Smooth muscle cell (in vitro differentiated cells): Measurements from ENCODE around the gene NELFCD. TPM values are rescaled to one million over a fixed set of nuclear protein-coding genes. Genes with fewer than 3 reads are reported as not detected.
"Not testable (repeated sequence)": the region's sequence is repeated elsewhere in the genome, so short reads cannot be mapped to it uniquely, and the experiment has no call there.

ENCODE experiments used
- DNase-seq: peaks from one replicate; lab custom pipeline; 2025; ENCODE audit not compliant: unreplicated experiment; lab: John Stamatoyannopoulos, UW
- H2AFZ ChIP-seq: fragments of 200-600 bp; sonication (generic); 2 replicates; pipeline ENCODE4 v1.6.0; 2016; ENCODE audit warnings: antibody characterized with exemption, low read depth, mild to moderate bottlenecking
- H3F3A ChIP-seq: fragments of 200-600 bp; sonication (generic); 2 replicates; pipeline ENCODE4 v1.6.0; 2017; ENCODE audit warnings: antibody characterized with exemption, low read depth
- H3K27ac ChIP-seq: fragments of 200-600 bp; sonication (generic); 2 replicates; pipeline ENCODE4 v1.5.1; 2016; ENCODE audit warnings: low read depth, mild to moderate bottlenecking
- H3K27me3 ChIP-seq: fragments of 200-600 bp; sonication (generic); 2 replicates; pipeline ENCODE4 v1.6.1; 2016; ENCODE audit warnings: low read depth, mild to moderate bottlenecking
- H3K36me3 ChIP-seq: fragments of 200-600 bp; sonication (generic); 2 replicates; pipeline ENCODE4 v1.5.1; 2016; ENCODE audit warnings: low read depth
- H3K4me1 ChIP-seq: fragments of 200-600 bp; sonication (generic); 2 replicates; pipeline ENCODE4 v1.5.1; 2016; ENCODE audit warnings: low read depth
- H3K4me2 ChIP-seq: fragments of 200-600 bp; sonication (generic); 2 replicates; pipeline ENCODE4 v1.6.0; 2016; ENCODE audit warnings: mild to moderate bottlenecking
- H3K4me3 ChIP-seq: fragments of 200-600 bp; sonication (generic); 2 replicates; pipeline ENCODE4 v1.5.1; 2016; ENCODE audit warnings: mild to moderate bottlenecking
- H3K79me2 ChIP-seq: fragments of 200-600 bp; sonication (generic); 2 replicates; pipeline ENCODE4 v1.6.0; 2016; ENCODE audit warnings: low read depth, mild to moderate bottlenecking
- H3K9ac ChIP-seq: fragments of 200-600 bp; sonication (generic); 2 replicates; pipeline ENCODE4 v1.6.0; 2016; ENCODE audit warnings: low read depth
- H3K9me3 ChIP-seq: fragments of 200-600 bp; sonication (generic); replicated peaks from 2 replicates; pipeline ENCODE4 v1.5.1; 2016; ENCODE audit warnings: low read depth
- H4K20me1 ChIP-seq: fragments of 200-600 bp; sonication (generic); 2 replicates; pipeline ENCODE4 v1.6.0; 2016; ENCODE audit warnings: low read depth
- WGBS: methylation state at CpG from one replicate; pipeline ENCODE4 v1.1.7; 2016; ENCODE audit warnings: low lambda C conversion rate; 5-methylcytosine and 5-hydroxymethylcytosine counted together
- polyA plus RNA-seq: library from polyadenylated mRNA; unstranded; fragments of >200 nt; fragmentation: Nextera tagmentation; extraction: Ambion mirVana; gene quantifications from 2 replicates; pipeline ENCODE4 v1.2.1, GENCODE V29; 2016
- total RNA-seq: library from RNA; depleted of rRNA; stranded (reverse); fragments of >200 nt; gene quantifications from 2 replicates; pipeline ENCODE4 v1.2.3, GENCODE V29; 2014
- TF ChIP-seq, protein P1 (sequence below): fragments of 200-600 bp; sonication (generic); IDR thresholded peaks from 2 replicates; pipeline ENCODE4 v1.5.1; 2017; ENCODE audit warnings: borderline replicate concordance, mild to moderate bottlenecking, antibody characterized with exemption; ENCODE audit not compliant: insufficient read depth, poor library complexity, severe bottlenecking

The NELFCD gene
- total and polyA plus RNA-seq, 2 experiments from 2014 or later = 25.4 to 40.3 TPM

DNA sequence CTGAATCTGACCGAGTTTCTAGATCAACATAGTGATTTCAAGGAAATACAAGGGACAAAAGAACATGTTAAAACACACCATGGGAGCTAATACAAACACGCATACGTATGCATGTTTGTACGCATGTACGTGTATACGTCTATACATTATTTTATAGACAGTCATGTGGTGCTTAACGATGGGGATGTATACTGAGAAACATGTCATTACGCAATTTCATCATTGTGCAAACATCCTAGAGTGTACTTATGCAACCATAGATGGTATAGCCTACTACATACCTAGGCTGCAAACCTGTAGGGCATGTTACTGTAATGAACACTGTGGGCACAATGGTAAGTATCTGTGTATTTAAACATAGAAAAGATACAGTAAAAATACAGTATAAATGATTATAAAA, 25.0 kb upstream of the NELFCD start:
- no peak for DNase-seq
- WGBS = 93% methylated on average over 8 of the region's 8 CpGs

DNA sequence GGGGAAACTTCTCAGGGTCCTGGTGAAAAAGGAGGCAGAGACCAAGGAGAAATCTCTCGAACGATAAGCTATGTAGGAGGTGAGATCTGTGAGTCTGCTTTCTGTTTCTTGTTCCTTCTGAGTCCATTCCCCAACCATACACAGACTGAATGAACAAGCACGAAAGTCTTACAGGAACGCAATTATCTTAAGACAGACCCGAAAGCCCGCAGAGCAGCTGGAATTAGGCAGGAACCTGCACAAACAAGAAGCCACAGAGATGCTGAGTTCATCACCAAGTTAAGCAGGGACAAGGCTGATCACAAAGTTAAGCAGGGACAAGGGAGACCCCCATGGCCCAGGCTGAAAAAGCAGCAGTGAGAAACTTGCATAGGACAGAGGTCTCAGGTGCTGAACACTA, 21.4 kb upstream of the NELFCD start:
- no peak overlapping the region for H3K4me2 ChIP-seq
- H3K27me3 ChIP-seq = no peaks in the 10 kb centered on the region
- H3K4me1 ChIP-seq = no peaks in the 10 kb centered on the region
- no peak overlapping the region for H2AFZ ChIP-seq
- WGBS = 77% methylated on average over 6 of the region's 6 CpGs
- H3K4me3 ChIP-seq = no peak overlapping the region
- peaks cover 6% of the 10 kb centered on the region for H3K9me3 ChIP-seq
- TF ChIP-seq, protein P1, sequence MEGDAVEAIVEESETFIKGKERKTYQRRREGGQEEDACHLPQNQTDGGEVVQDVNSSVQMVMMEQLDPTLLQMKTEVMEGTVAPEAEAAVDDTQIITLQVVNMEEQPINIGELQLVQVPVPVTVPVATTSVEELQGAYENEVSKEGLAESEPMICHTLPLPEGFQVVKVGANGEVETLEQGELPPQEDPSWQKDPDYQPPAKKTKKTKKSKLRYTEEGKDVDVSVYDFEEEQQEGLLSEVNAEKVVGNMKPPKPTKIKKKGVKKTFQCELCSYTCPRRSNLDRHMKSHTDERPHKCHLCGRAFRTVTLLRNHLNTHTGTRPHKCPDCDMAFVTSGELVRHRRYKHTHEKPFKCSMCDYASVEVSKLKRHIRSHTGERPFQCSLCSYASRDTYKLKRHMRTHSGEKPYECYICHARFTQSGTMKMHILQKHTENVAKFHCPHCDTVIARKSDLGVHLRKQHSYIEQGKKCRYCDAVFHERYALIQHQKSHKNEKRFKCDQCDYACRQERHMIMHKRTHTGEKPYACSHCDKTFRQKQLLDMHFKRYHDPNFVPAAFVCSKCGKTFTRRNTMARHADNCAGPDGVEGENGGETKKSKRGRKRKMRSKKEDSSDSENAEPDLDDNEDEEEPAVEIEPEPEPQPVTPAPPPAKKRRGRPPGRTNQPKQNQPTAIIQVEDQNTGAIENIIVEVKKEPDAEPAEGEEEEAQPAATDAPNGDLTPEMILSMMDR = no peak
- H3K36me3 ChIP-seq = no peaks in the 10 kb centered on the region
- H3K9ac ChIP-seq = no peak overlapping the region
- H3F3A ChIP-seq = no peaks in the 10 kb centered on the region
- H4K20me1 ChIP-seq = no peaks in the 10 kb centered on the region
- no peak overlapping the region for H3K27ac ChIP-seq
- no peak for DNase-seq
- H3K79me2 ChIP-seq = no peaks in the 10 kb centered on the region

More for the DNA sequence above, 25.0 kb upstream of the NELFCD start:
- Histone ChIP-seq H3K79me2 (no peaks in the 10 kb centered on the region), H3K36me3 (no peaks in the 10 kb centered on the region), H3K4me2 (no peak overlapping the region), H4K20me1 (no peaks in the 10 kb centered on the region), H3K27ac (no peak overlapping the region), H3K9me3 (no peaks in the 10 kb centered on the region), H3K4me1 (no peaks in the 10 kb centered on the region), H3K4me3 (no peak overlapping the region), H3K9ac (no peak overlapping the region), H3F3A (no peaks in the 10 kb centered on the region), H3K27me3 (no peaks in the 10 kb centered on the region), H2AFZ (no peak overlapping the region)
- TF ChIP-seq, protein P1 = no peak

DNA sequence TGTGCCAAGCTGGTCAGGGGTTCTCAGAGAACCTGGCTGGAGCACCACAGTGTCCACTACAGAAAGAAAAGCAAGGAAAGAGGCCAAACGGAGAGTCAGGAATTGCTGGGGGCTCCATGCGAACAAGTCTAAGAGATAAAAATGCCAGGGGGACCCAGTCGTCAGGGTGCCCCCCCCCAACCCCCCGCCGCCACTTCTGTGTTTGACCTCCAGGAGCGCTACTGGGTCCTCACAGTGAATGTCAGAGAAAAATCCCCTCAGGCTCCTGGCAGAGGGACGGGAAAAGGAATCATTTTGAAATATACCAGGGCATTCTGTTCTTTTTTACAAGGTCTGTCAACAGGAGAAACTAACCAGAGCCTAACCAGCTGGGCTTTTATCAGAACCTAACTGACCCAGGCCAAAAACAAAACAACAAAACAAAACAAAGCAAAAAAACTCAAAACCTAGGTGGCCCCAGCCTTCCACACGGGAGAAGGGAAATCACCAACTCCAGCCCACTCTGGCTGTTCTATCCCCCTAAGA, 17.9 kb upstream of the NELFCD start:
- no peak overlapping the region for H2AFZ ChIP-seq
- H3K4me1 ChIP-seq = no peaks in the 10 kb centered on the region
- no peak overlapping the region for H3K27ac ChIP-seq
- H4K20me1 ChIP-seq = no peaks in the 10 kb centered on the region
- no peaks in the 10 kb centered on the region for H3F3A ChIP-seq
- no peak for DNase-seq
- H3K79me2 ChIP-seq = no peaks in the 10 kb centered on the region
- H3K4me3 ChIP-seq = no peak overlapping the region
- WGBS = 34% methylated on average over 8 of the region's 8 CpGs
- H3K27me3 ChIP-seq = no peaks in the 10 kb centered on the region
- H3K9me3 ChIP-seq = peaks cover 6% of the 10 kb centered on the region
- TF ChIP-seq, protein P1 = no peak
- no peak overlapping the region for H3K4me2 ChIP-seq
- no peak overlapping the region for H3K9ac ChIP-seq
- no peaks in the 10 kb centered on the region for H3K36me3 ChIP-seq

DNA sequence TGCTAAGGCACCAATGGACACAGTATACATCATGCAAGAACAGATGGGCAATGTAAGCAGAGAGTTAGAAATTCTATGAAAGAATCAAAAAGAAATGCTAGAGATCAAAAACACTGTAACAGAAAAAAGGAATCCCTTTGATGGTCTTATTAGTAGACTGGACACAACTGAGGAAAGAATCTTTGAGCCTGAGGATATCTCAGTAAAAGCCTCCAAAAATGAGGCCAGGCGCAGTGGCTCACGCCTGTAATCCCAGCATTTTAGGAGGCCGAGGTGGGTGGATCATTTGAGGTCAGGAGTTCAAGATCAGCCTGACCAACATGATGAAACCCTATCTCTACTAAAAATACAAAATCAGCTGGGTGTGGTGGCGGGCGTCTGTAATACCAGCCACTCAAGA, 17.1 kb upstream of the NELFCD start:
- H3F3A ChIP-seq, DNase-seq, H3K9me3 ChIP-seq: not testable (repeated sequence)

More for the DNA sequence above, 17.1 kb upstream of the NELFCD start:
- not testable (repeated sequence) for H3K4me2 ChIP-seq, H2AFZ ChIP-seq, H3K27ac ChIP-seq, H3K79me2 ChIP-seq, H3K9ac ChIP-seq, H4K20me1 ChIP-seq, H3K4me1 ChIP-seq, H3K27me3 ChIP-seq, H3K36me3 ChIP-seq, H3K4me3 ChIP-seq
- 86% methylated on average over 5 of the region's 5 CpGs for WGBS
